Embryonic facial prominence (tissue), 1 donor: Measurements from ENCODE around the gene ELL.

Experiments
- DNase-seq: peaks from one replicate; pipeline ENCODE4 v3.0.0-alpha.2; 2016; ENCODE audit errors: extremely low spot score

ELL gene

GRCh38 chr19:18445262-18445948, 76.5 kb downstream of the ELL start:
- no peak for DNase-seq

DNA sequence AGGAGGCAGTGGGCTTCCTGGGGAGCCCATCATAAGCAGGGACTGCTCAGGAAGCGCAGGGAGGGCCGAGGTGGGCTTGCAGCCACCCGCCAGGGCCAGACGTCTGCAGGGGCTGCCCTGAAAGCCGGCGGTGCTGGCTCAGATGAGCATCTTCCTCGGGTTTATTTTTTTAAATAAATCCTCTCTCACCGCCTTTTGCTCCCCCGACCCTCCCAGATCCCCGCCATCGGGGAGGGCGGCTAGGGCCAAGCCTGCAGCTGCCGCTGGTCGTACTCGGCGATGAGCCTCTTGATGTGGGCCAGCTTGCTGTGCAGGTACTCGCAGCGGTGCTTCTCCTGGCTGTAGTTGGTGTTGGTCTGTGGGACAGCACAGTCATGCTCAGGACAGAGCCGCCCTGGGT, 77.4 kb downstream of the ELL start:
- DNase-seq, result no peak

DNA sequence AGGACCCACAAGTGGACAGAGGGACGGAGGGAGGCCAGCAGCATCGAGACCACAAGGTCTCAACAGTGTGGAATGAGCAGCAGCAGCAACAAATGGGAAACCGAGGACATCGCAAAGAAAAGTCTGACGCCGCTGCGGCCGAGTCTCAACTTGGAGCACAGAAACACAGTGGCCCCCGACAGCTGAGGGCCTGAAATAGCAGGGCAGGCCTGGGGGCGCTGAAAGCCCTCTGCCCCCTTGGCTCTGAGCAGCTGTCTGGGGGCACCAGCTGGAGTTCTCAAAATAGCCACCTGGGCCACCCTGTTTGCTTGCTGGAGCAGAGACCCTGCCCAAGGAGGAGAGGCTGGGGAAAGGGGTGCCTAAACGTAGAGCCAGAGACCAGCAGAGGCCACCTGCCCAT, 78.0 kb downstream of the ELL start:
- no peak for DNase-seq

DNA sequence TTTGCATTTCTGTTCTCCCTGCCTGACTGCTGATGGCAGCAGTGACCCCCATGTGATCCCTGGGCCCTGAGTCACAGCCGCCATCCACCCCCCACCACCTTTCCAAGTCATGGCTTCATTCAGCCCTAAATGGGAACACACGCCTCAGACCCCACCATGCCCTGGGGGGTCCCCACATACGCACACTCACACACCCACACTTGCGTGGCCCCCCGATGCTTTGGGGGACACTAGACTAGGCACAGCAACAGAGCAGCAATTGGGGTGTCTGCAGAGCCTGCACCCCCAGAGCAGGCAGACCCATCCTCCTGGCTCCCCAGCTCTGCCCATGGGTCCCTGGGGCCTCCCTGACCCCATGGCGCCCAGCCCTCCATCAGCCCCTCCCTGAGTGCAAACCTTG, 78.5 kb downstream of the ELL start:
- no peak for DNase-seq

- DNase-seq, result no peak
Measured at GRCh38 chr19:18442941-18443340, 78.9 kb downstream of the ELL start.

GRCh38 chr19:18441804-18442788, 79.8 kb downstream of the ELL start:
- no peak for DNase-seq

DNA sequence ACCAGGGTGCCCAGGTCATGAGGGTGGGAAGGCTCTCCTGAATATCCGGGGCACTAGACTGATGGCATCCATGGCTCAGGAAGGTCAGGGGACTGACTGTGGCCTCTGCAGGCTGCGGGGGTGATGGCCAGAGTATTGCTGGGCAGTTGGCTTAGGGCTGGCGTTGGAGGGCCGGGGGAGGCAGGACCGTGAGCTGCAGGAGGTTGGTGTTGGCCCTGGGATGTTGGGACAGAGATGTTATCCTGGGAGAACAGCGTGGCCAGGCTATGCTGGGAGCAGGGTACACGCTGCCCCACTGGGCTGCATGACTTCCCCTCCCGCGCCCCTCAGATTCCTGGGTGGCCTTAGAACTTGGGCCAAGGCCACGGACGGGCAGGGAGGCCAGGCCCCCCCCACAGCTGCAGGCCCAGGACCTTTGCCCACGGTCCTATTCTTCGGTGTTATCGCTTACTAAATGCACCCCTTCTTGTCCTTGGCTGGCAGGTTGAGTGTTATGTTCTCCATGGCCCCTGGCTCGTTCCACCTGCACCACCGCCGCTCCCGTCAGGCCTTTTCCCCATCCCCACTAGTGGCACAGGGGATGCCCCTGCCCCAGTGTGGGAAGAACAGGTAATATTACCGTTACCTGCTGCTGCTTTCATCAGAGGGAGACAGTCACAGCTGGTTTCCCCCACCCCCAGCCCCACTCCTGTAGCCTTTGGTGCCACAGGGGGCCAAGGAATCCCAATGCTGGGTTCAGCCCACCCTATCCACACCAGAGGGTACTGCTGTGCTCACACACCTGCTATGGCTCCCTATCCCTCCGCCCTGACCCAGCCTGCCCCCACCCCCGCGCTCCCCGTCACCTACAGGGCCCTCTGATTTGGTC, 80.7 kb downstream of the ELL start:
- DNase-seq, result no peak

- no peak for DNase-seq
Measured at GRCh38 chr19:18440415-18440877, 81.4 kb downstream of the ELL start.

GRCh38 chr19:18439910-18440237, 82.0 kb downstream of the ELL start:
- no peak for DNase-seq

GRCh38 chr19:18439025-18439909, 82.6 kb downstream of the ELL start:
- DNase-seq, result no peak

- no peak for DNase-seq
Measured at GRCh38 chr19:18438331-18439024, 83.4 kb downstream of the ELL start.

- no peak for DNase-seq
Measured at GRCh38 chr19:18437491-18438330, 84.2 kb downstream of the ELL start, which contains the start of gene ISYNA1. Gene ISYNA1 (minus strand): TSS chr19:18438133. CDS start chr19:18437979, 154 bp downstream.

- no peak for DNase-seq
Measured at GRCh38 chr19:18436671-18437490, 85.0 kb downstream of the ELL start.

DNA sequence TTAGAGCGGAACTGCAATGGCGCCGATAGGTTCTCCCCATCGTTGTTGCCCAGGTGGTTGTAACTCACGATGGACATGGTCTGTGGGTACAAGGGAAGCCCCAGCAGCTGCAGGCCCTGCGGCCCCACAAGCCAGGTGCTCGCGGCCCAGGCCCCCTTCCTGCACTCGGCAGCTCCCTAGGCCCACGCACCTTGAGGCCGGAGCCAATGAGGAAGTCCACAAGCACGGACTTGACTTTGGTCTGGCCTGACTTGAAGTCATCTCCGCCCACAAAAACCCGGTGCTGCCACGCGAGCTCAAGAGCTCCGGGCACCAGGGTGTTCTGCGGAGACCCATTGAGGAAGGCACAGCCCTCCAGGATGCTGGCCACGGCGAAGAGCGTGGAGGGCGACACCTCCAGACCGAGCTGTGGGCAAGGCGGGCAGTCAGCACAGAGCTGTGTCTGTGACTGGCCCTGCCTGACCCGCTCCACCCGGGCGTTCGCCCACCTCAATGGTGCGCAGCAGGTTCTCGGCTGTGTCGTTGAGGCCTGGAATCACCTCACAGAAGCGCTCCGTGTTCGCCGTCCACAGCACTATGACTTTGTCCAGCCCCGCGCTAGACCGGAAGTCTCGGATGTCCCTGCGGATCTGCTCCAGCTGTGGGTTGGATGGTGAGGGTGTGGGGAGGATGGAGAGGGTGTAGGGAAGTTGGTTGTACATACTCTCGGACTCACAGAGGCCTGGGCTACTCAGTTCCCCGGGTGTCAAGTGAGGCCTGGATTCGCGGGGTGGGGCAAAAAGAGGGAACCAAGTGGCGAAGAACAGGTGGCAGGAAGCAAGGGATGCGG, 85.8 kb downstream of the ELL start:
- no peak for DNase-seq

- DNase-seq, result no peak
Measured at GRCh38 chr19:18435178-18435841, 86.6 kb downstream of the ELL start.

GRCh38 chr19:18434411-18435175, 87.3 kb downstream of the ELL start:
- DNase-seq, result no peak
